ENCODE measurements around the gene UBE2E1.
"Not testable (repeated sequence)": the region's sequence is repeated elsewhere in the genome, so short reads cannot be mapped to it uniquely, and the experiment has no call there.

The UBE2E1 gene

GRCh38 chr3:23889386-23889785 lies 83.6 kb downstream of the UBE2E1 start:
- Histone ChIP-seq H3K36me3 (ENCODE audit: control insufficient read depth, low read depth, low read length) (peaks cover 28% of the 10 kb centered on the region), H3K9ac (ENCODE audit: low read length) (no peak overlapping the region), H3K9me3 (ENCODE audit: control insufficient read depth, low read depth, low read length) (no peaks in the 10 kb centered on the region), H3K27ac (ENCODE audit: low read length) (no peak overlapping the region), H3K4me1 (ENCODE audit: control insufficient read depth, low read depth, low read length) (peaks cover 12% of the 10 kb centered on the region), H3K27me3 (ENCODE audit: control insufficient read depth, insufficient read depth, low read length) (no peaks in the 10 kb centered on the region), H3K4me3 (ENCODE audit: low read length) (no peak overlapping the region)

- Histone ChIP-seq H3K4me1 (ENCODE audit: control insufficient read depth, low read depth, low read length) (peaks cover 12% of the 10 kb centered on the region), H3K36me3 (ENCODE audit: control insufficient read depth, low read depth, low read length) (peaks cover 28% of the 10 kb centered on the region), H3K9me3 (ENCODE audit: control insufficient read depth, low read depth, low read length) (no peaks in the 10 kb centered on the region), H3K4me3 (ENCODE audit: low read length) (no peak overlapping the region), H3K27ac (ENCODE audit: low read length) (no peak overlapping the region), H3K27me3 (ENCODE audit: control insufficient read depth, insufficient read depth, low read length) (no peaks in the 10 kb centered on the region), H3K9ac (ENCODE audit: low read length) (no peak overlapping the region)
These were observed 84.2 kb downstream of the UBE2E1 start for GRCh38 chr3:23889950-23890349.

- Histone ChIP-seq H3K4me3 (ENCODE audit: low read length) (no peak overlapping the region), H3K36me3 (ENCODE audit: control insufficient read depth, low read depth, low read length) (peaks cover 27% of the 10 kb centered on the region), H3K4me1 (ENCODE audit: control insufficient read depth, low read depth, low read length) (peaks cover 12% of the 10 kb centered on the region), H3K27me3 (ENCODE audit: control insufficient read depth, insufficient read depth, low read length) (no peaks in the 10 kb centered on the region), H3K9ac (ENCODE audit: low read length) (no peak overlapping the region), H3K27ac (ENCODE audit: low read length) (no peak overlapping the region), H3K9me3 (ENCODE audit: control insufficient read depth, low read depth, low read length) (peaks cover 3% of the 10 kb centered on the region)
These were observed 88.7 kb downstream of the UBE2E1 start for GRCh38 chr3:23894254-23895061.

GRCh38 chr3:23895181-23895580 lies 89.4 kb downstream of the UBE2E1 start:
- Histone ChIP-seq H3K4me3 (ENCODE audit: low read length) (no peak overlapping the region), H3K4me1 (ENCODE audit: control insufficient read depth, low read depth, low read length) (peaks cover 12% of the 10 kb centered on the region), H3K36me3 (ENCODE audit: control insufficient read depth, low read depth, low read length) (peaks cover 27% of the 10 kb centered on the region), H3K9ac (ENCODE audit: low read length) (no peak overlapping the region), H3K9me3 (ENCODE audit: control insufficient read depth, low read depth, low read length) (peaks cover 3% of the 10 kb centered on the region), H3K27me3 (ENCODE audit: control insufficient read depth, insufficient read depth, low read length) (no peaks in the 10 kb centered on the region), H3K27ac (ENCODE audit: low read length) (no peak overlapping the region)

GRCh38 chr3:23900744-23901143 lies 95.0 kb downstream of the UBE2E1 start:
- no peaks in the 10 kb centered on the region for H3K4me1 ChIP-seq (ENCODE audit: control insufficient read depth, low read depth, low read length)
- H3K9me3 ChIP-seq (ENCODE audit: control insufficient read depth, low read depth, low read length) = peaks cover 3% of the 10 kb centered on the region
- no peaks in the 10 kb centered on the region for H3K27me3 ChIP-seq (ENCODE audit: control insufficient read depth, insufficient read depth, low read length)
- H3K4me3 ChIP-seq (ENCODE audit: low read length) = no peak overlapping the region
- no peak overlapping the region for H3K9ac ChIP-seq (ENCODE audit: low read length)
- H3K36me3 ChIP-seq (ENCODE audit: control insufficient read depth, low read depth, low read length) = peaks cover 14% of the 10 kb centered on the region
- no peak overlapping the region for H3K27ac ChIP-seq (ENCODE audit: low read length)

GRCh38 chr3:23904545-23904944 lies 98.8 kb downstream of the UBE2E1 start:
- Histone ChIP-seq H3K4me1 (ENCODE audit: control insufficient read depth, low read depth, low read length) (no peaks in the 10 kb centered on the region), H3K4me3 (ENCODE audit: low read length) (no peak overlapping the region), H3K27ac (ENCODE audit: low read length) (no peak overlapping the region), H3K9me3 (ENCODE audit: control insufficient read depth, low read depth, low read length) (no peaks in the 10 kb centered on the region), H3K36me3 (ENCODE audit: control insufficient read depth, low read depth, low read length) (peaks cover 16% of the 10 kb centered on the region), H3K27me3 (ENCODE audit: control insufficient read depth, insufficient read depth, low read length) (no peaks in the 10 kb centered on the region), H3K9ac (ENCODE audit: low read length) (no peak overlapping the region)

GRCh38 chr3:23909341-23909740 lies 103.6 kb downstream of the UBE2E1 start:
- Histone ChIP-seq H3K4me3 (ENCODE audit: low read length) (no peak overlapping the region), H3K9ac (ENCODE audit: low read length) (no peak overlapping the region), H3K36me3 (ENCODE audit: control insufficient read depth, low read depth, low read length) (peaks cover 11% of the 10 kb centered on the region), H3K27me3 (ENCODE audit: control insufficient read depth, insufficient read depth, low read length) (no peaks in the 10 kb centered on the region), H3K4me1 (ENCODE audit: control insufficient read depth, low read depth, low read length) (no peaks in the 10 kb centered on the region), H3K9me3 (ENCODE audit: control insufficient read depth, low read depth, low read length) (no peaks in the 10 kb centered on the region), H3K27ac (ENCODE audit: low read length) (no peak overlapping the region)

- Histone ChIP-seq H3K36me3 (ENCODE audit: control insufficient read depth, low read depth, low read length) (peaks cover 11% of the 10 kb centered on the region), H3K27ac (ENCODE audit: low read length) (no peak overlapping the region), H3K27me3 (ENCODE audit: control insufficient read depth, insufficient read depth, low read length) (peaks cover 12% of the 10 kb centered on the region), H3K9me3 (ENCODE audit: control insufficient read depth, low read depth, low read length) (no peaks in the 10 kb centered on the region), H3K4me3 (ENCODE audit: low read length) (no peak overlapping the region), H3K9ac (ENCODE audit: low read length) (no peak overlapping the region), H3K4me1 (ENCODE audit: control insufficient read depth, low read depth, low read length) (peaks cover 11% of the 10 kb centered on the region)
These were observed 105.6 kb downstream of the UBE2E1 start for GRCh38 chr3:23911397-23911796.

GRCh38 chr3:23912335-23912734 lies 106.6 kb downstream of the UBE2E1 start:
- not testable (repeated sequence) for H3K9me3 ChIP-seq (ENCODE audit: control insufficient read depth, low read depth, low read length); H3K36me3 ChIP-seq (ENCODE audit: control insufficient read depth, low read depth, low read length); H3K27ac ChIP-seq (ENCODE audit: low read length); H3K9ac ChIP-seq (ENCODE audit: low read length); H3K4me3 ChIP-seq (ENCODE audit: low read length)
- Histone ChIP-seq H3K27me3 (ENCODE audit: control insufficient read depth, insufficient read depth, low read length) (peaks cover 12% of the 10 kb centered on the region), H3K4me1 (ENCODE audit: control insufficient read depth, low read depth, low read length) (peaks cover 11% of the 10 kb centered on the region)

GRCh38 chr3:23913182-23913581 lies 107.4 kb downstream of the UBE2E1 start:
- Histone ChIP-seq H3K4me1 (ENCODE audit: control insufficient read depth, low read depth, low read length) (peaks cover 11% of the 10 kb centered on the region), H3K27ac (ENCODE audit: low read length) (no peak overlapping the region), H3K27me3 (ENCODE audit: control insufficient read depth, insufficient read depth, low read length) (peaks cover 12% of the 10 kb centered on the region), H3K4me3 (ENCODE audit: low read length) (no peak overlapping the region), H3K9me3 (ENCODE audit: control insufficient read depth, low read depth, low read length) (no peaks in the 10 kb centered on the region), H3K36me3 (ENCODE audit: control insufficient read depth, low read depth, low read length) (peaks cover 7% of the 10 kb centered on the region), H3K9ac (ENCODE audit: low read length) (no peak overlapping the region)

- Histone ChIP-seq H3K9me3 (ENCODE audit: control insufficient read depth, low read depth, low read length) (no peaks in the 10 kb centered on the region), H3K27me3 (ENCODE audit: control insufficient read depth, insufficient read depth, low read length) (peaks cover 12% of the 10 kb centered on the region), H3K27ac (ENCODE audit: low read length) (no peak overlapping the region), H3K9ac (ENCODE audit: low read length) (no peak overlapping the region), H3K36me3 (ENCODE audit: control insufficient read depth, low read depth, low read length) (peaks cover 15% of the 10 kb centered on the region), H3K4me1 (ENCODE audit: control insufficient read depth, low read depth, low read length) (peaks cover 17% of the 10 kb centered on the region), H3K4me3 (ENCODE audit: low read length) (no peak overlapping the region)
These were observed 108.4 kb downstream of the UBE2E1 start for GRCh38 chr3:23913873-23914743.
